AG09319 (cell line): ENCODE results near the gene CDKL5.

ENCODE experiments used
- DNase-seq: peaks from one replicate; pipeline ENCODE4 v3.0.0-alpha.2; 2010; ENCODE audit warnings: low read depth; ENCODE audit errors: extremely low read depth
- TF ChIP-seq, protein P1 (sequence below): IDR thresholded peaks from 2 replicates; pipeline ENCODE4 v1.5.1; 2011; ENCODE audit warnings: low read depth, mild to moderate bottlenecking, inconsistent platforms, low read length, moderate library complexity

CDKL5 gene

DNA sequence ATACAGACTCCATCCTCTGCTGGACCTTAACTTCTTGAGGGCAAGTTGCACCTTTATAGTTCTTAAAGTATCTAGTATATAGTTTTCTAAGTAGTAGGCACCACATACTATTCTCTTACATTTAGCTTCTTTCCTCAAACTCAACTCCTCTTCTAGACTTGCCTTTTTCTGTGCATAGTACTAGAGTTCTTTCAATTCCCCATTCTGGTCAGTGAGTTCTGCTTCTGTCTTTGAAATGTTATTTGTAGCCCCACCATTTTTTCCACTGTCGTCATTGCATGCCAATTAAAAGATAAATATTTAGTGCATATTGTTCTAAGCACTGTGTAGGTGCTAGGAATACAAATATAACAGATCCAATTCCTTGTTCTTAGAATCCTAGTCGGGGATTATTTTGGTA lies 31.6 kb downstream of the CDKL5 start:
- no peak for DNase-seq
- TF ChIP-seq, protein P1, sequence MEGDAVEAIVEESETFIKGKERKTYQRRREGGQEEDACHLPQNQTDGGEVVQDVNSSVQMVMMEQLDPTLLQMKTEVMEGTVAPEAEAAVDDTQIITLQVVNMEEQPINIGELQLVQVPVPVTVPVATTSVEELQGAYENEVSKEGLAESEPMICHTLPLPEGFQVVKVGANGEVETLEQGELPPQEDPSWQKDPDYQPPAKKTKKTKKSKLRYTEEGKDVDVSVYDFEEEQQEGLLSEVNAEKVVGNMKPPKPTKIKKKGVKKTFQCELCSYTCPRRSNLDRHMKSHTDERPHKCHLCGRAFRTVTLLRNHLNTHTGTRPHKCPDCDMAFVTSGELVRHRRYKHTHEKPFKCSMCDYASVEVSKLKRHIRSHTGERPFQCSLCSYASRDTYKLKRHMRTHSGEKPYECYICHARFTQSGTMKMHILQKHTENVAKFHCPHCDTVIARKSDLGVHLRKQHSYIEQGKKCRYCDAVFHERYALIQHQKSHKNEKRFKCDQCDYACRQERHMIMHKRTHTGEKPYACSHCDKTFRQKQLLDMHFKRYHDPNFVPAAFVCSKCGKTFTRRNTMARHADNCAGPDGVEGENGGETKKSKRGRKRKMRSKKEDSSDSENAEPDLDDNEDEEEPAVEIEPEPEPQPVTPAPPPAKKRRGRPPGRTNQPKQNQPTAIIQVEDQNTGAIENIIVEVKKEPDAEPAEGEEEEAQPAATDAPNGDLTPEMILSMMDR, result no peak

DNA sequence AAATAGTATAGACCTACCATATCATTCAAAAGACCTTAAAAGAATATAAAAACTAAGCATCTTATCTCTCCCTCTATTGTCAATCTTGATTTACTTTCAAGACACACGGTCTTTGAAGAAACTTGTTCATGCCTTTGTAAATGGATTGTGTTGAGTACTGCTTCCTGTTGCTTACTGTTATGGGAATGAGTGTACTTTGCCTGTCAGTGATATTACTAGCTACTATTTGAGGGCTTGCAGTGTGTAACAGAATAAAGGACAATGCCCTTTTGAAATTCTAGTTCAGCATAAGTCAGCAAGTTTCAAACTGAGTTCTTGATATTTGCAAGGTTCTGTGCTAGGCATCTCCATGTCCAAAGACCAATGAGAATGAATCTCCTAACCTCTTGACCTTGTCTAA lies 36.0 kb downstream of the CDKL5 start:
- no peak for DNase-seq
- TF ChIP-seq, protein P1, result no peak

DNA sequence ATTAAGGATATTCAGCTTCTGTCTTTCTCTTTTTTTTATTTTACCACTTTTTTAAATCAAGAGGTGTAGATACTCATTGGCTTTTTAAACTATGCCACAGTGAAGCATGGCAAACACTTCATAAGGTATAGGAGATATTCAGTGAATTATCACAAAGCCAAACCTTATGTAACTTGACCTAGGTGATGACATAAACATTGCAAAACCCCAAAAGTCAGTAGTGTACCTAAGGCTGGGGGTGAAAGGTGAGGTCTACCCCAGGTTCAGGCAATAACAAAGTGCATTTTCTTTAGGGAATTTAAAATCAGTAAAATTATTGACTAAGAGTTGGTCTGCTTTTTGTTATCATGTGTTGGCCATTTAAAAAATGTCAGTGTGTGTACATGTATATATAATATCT lies 39.1 kb downstream of the CDKL5 start:
- TF ChIP-seq, protein P1, result no peak
- DNase-seq, result no peak

DNA sequence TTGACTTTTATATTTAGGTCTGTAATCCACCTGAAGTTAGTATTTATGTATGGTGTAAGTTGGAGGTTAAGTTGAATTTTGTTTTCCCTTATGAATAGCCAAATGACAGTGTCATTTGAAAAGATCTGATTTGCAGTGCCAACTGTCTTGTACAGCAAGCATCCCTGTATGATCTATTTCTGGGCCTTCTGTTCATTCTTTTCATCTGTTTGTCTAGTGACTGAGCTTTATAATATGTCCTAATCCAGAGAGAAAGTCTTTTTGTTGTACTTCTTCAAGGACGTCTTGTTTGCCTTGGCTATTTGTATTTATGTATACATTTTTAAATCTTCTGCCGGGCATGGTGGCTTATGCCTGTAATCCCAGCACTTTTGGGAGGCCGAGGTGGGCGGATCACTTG lies 39.6 kb downstream of the CDKL5 start:
- no peak for DNase-seq
- TF ChIP-seq, protein P1, result no peak

DNA sequence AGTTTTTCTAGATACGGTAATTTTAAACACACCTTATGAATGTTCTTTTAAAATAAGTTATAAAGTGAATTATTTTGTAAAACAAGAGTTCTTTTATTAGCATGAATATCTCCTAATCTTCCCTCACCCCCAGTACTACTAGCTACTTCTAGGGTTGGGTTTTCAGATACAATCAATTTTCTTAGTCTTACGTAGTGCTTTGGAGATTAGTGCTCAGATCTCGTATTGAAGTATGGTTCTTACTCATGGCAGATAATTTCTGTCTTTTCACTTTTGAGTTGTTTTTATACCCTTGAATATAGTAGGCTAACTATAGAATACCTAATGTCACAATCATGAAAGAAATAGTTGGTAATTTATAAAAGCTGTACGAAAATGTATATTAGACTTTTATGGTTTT lies 43.2 kb downstream of the CDKL5 start:
- TF ChIP-seq, protein P1, result no peak
- DNase-seq, result no peak

DNA sequence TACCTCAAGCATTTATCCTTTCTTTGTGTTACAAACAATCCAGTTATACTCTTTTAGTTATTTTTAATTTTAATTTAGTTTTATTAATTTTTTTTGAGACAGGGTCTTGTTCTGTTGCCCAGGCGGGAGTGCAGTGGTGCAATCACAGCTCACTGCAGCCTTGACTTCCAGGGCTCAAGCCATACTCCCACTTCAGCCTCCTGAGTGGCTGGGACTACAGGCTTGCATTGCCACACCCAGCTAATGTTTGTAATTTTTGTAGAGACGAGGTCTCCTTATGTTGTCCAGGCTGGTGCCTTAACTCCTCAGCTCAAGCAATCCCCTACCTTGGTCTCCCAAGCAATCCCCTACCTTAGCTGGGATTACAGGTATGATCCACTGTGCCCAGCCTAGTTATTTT lies 45.9 kb downstream of the CDKL5 start:
- TF ChIP-seq, protein P1, result no peak
- no peak for DNase-seq

DNA sequence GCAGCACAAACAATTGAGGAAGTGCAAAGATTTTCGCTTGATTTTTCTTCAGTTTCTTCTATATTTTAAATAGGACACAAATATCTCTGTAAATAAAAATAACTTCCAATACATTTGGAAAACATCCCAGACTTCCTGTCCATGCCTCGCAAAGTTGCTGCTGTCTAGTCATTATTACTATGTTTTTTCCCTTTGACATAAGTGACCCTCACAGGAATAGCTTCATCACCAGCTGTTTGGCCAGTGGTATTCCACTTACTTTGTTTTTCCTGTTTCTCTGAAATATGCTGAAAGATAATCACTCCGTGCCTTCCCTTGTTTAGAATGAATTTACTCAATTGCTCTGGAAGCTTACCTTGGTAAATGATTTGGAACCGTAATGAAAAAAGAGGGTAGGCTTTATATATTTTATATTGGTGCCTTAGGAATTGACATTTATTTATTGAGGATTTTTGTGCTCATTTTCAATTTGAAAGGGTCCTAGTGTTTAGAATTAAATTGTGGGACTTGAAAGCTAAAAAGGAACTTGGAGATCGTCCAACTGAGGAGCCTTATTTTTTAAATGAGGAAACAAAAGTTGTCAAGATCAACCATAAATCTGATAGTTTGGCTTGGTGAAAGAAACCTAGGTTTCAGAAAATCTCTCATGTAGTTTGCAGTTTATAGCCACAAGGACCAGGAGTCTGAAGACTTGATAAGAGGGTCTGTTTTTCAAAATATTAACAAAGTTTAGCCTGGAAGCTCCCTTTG lies 65.6 kb downstream of the CDKL5 start:
- TF ChIP-seq, protein P1, result no peak
- no peak for DNase-seq
